GM12878 (cell line): ENCODE data around the gene ZCCHC2. TPM values are rescaled to one million over a fixed set of nuclear protein-coding genes. Genes with fewer than 3 reads are reported as not detected.
A peak's percentile ranks its signal among the peaks of the same experiment; 100 is the strongest.

Experiments used
- ATAC-seq: fragments of 200-7000 bp; cut with Tn5 transposase; 3 replicates; pipeline ENCODE4 v1.9.1; 2020; ENCODE audit warnings: mild to moderate bottlenecking, moderate library complexity
- BruUV-seq: library from RNA; stranded (reverse); fragments of 400-500 nt; replicated peaks from 2 replicates; lab custom pipeline; 2021; lab: Mats Ljungman, UMichigan
- CTCF ChIA-PET: fragments of 300-600 bp; sonication (Branson Sonifier 250); formaldehyde crosslinking; extraction: SDS; loops from one replicate; lab custom pipeline; 2021; ENCODE audit warnings: inconsistent platforms; lab: Yijun Ruan, JAX
- POLR2A ChIA-PET: fragments of 350-600 bp; formaldehyde crosslinking; extraction: SDS; loops from one replicate; lab custom pipeline; 2021; ENCODE audit warnings: inconsistent platforms; lab: Charles Lee
- RAD21 ChIA-PET: fragments of 300-600 bp; sonication (Branson Sonifier 250); formaldehyde crosslinking; loops from one replicate; lab custom pipeline; 2023; ENCODE audit warnings: antibody characterized with exemption; ENCODE audit not compliant: unreplicated experiment; lab: Charles Lee
- SMC1A ChIA-PET: fragments of 300-600 bp; sonication (Branson Sonifier 250); formaldehyde crosslinking; loops from one replicate; lab custom pipeline; 2023; ENCODE audit not compliant: unreplicated experiment, uncharacterized antibody; lab: Charles Lee
- DNase-seq: peaks from one replicate; pipeline ENCODE4 v3.0.0-alpha.2; 2011; ENCODE audit warnings: low read depth, low spot score
- FAIRE-seq: peaks from 3 replicates; lab custom pipeline; 2011; peaks lifted over from hg19 to GRCh38; lab: Jason Lieb, UNC
- H2AFZ ChIP-seq: 2 replicates; pipeline ENCODE4 v1.6.0; 2011; ENCODE audit warnings: low read depth, low read length, control low read depth; ENCODE audit not compliant: control insufficient read depth
- H3K27ac ChIP-seq: 2 replicates; pipeline ENCODE4 v1.5.1; 2011; ENCODE audit warnings: control low read depth; ENCODE audit not compliant: control insufficient read depth, insufficient read depth
- H3K27me3 ChIP-seq, 2 experiments: replicated peaks in 1 of 2; 2 replicates each; pipeline versions ENCODE4 v1.6.0 to v1.6.1; 2011; ENCODE audit warnings: low read length in 1 of 2; ENCODE audit not compliant: control insufficient read depth in 2 of 2, insufficient read depth in 2 of 2
- H3K36me3 ChIP-seq, 2 experiments: 2 replicates each; pipeline ENCODE4 v1.5.1; 2011; ENCODE audit warnings: low read length in 1 of 2; ENCODE audit not compliant: control insufficient read depth in 2 of 2, insufficient read depth in 2 of 2
- H3K4me1 ChIP-seq: 2 replicates; pipeline ENCODE4 v1.6.1; 2011; ENCODE audit warnings: mild to moderate bottlenecking, low read length, moderate library complexity, mixed read lengths; ENCODE audit not compliant: control insufficient read depth, insufficient read depth
- H3K4me2 ChIP-seq: 2 replicates; pipeline ENCODE4 v1.6.0; 2011; ENCODE audit warnings: control low read depth; ENCODE audit not compliant: control insufficient read depth, insufficient read depth
- H3K4me3 ChIP-seq: fragments of 200-600 bp; sonication (generic); 2 replicates; pipeline ENCODE4 v1.5.1; 2016
- H3K79me2 ChIP-seq: 2 replicates; pipeline ENCODE4 v1.6.0; 2011; ENCODE audit warnings: low read length; ENCODE audit not compliant: control insufficient read depth, insufficient read depth
- H3K9ac ChIP-seq: 2 replicates; pipeline ENCODE4 v1.8.0; 2011; ENCODE audit warnings: low read length, control low read depth, mixed read lengths; ENCODE audit not compliant: control insufficient read depth, insufficient read depth
- H3K9me3 ChIP-seq: replicated peaks from 3 replicates; pipeline ENCODE4 v1.5.1; 2011; ENCODE audit warnings: mild to moderate bottlenecking, low read length; ENCODE audit not compliant: control insufficient read depth, insufficient read depth
- H4K20me1 ChIP-seq: 2 replicates; pipeline ENCODE4 v1.6.0; 2011; ENCODE audit not compliant: control insufficient read depth, insufficient read depth
- ATF3 ChIP-seq: IDR thresholded peaks from 2 replicates; pipeline ENCODE4 v1.6.1; 2011; ENCODE audit warnings: low read depth, mild to moderate bottlenecking, low read length, moderate library complexity, borderline replicate concordance; ENCODE audit errors: extremely low read depth
- BRCA1 ChIP-seq: IDR thresholded peaks from 2 replicates; pipeline ENCODE4 v1.6.1; 2011; ENCODE audit warnings: low read depth, low read length, improper control_type of control experiment
- CBX3 ChIP-seq: fragments of 200-600 bp; sonication (generic); IDR thresholded peaks from 2 replicates; pipeline ENCODE4 v1.6.1; 2016; ENCODE audit warnings: low read depth, borderline replicate concordance
- CEBPB ChIP-seq, 2 experiments: fragments of 150-350 bp in 1 of 2; IDR thresholded peaks; 2 replicates each; pipeline ENCODE4 v1.6.1; 2012 to 2014; ENCODE audit warnings: low read depth in 2 of 2, low read length in 2 of 2, borderline replicate concordance in 1 of 2, inconsistent platforms in 1 of 2
- LARP7 ChIP-seq: fragments of 450-650 bp; IDR thresholded peaks from 2 replicates; pipeline ENCODE4 v1.6.1; 2017; ENCODE audit warnings: mild to moderate bottlenecking
- MEF2A ChIP-seq: IDR thresholded peaks from 2 replicates; pipeline ENCODE4 v1.6.1; 2011; ENCODE audit warnings: low read depth, mild to moderate bottlenecking, low read length, moderate library complexity; ENCODE audit not compliant: insufficient read depth
- MEF2B ChIP-seq: fragments of 450-650 bp; IDR thresholded peaks from 2 replicates; pipeline ENCODE4 v1.6.1; 2018; ENCODE audit warnings: mild to moderate bottlenecking, moderate library complexity; ENCODE audit not compliant: partially characterized antibody, poor library complexity, severe bottlenecking
- MTA2 ChIP-seq: fragments of 450-650 bp; IDR thresholded peaks from 2 replicates; pipeline ENCODE4 v1.6.1; 2016; ENCODE audit warnings: low read depth, mild to moderate bottlenecking, moderate library complexity
- MXI1 ChIP-seq: fragments of 150-350 bp; IDR thresholded peaks from 2 replicates; pipeline ENCODE4 v1.6.1; 2011; ENCODE audit warnings: low read depth, mild to moderate bottlenecking, inconsistent platforms, low read length, improper control_type of control experiment
- NFXL1 ChIP-seq: fragments of 450-650 bp; IDR thresholded peaks from 2 replicates; pipeline ENCODE4 v1.6.1; 2017; ENCODE audit warnings: antibody characterized with exemption, mild to moderate bottlenecking, borderline replicate concordance
- SMARCA5 ChIP-seq: fragments of 450-650 bp; IDR thresholded peaks from 2 replicates; pipeline ENCODE4 v1.6.1; 2017; ENCODE audit warnings: mild to moderate bottlenecking
- SREBF2 ChIP-seq: IDR thresholded peaks from 2 replicates; pipeline ENCODE4 v1.6.1; 2012; ENCODE audit warnings: mild to moderate bottlenecking, low read length
- TARDBP ChIP-seq: IDR thresholded peaks from 2 replicates; pipeline ENCODE4 v1.6.1; 2016; ENCODE audit warnings: borderline replicate concordance
- WGBS: methylation state at CpG from one replicate; pipeline ENCODE4 v1.1.6; 2016; ENCODE audit warnings: low lambda C conversion rate; ENCODE audit not compliant: insufficient replicate concordance, insufficient coverage; ENCODE audit errors: missing lambda C conversion rate; 5-methylcytosine and 5-hydroxymethylcytosine counted together
- in situ Hi-C: fragments of 300-500 bp; cut with MboI; formaldehyde crosslinking; loops from 9 replicates; pipeline ENCODE4 v1.14.3; 2018; ENCODE audit warnings: mixed read lengths
- intact Hi-C: fragments of 100-400 bp; cut with micrococcal nuclease; formaldehyde crosslinking; loops from one replicate; pipeline ENCODE4 v1.14.2; 2022; ENCODE audit not compliant: unreplicated experiment
- polyA plus RNA-seq, 11 experiments: library from polyadenylated mRNA; depleted of rRNA in 4 of 11; unstranded in 6 of 11; stranded (reverse) in 5 of 11; fragments of >200 nt; fragmentation: Nextera tagmentation in 4 of 11; fragmentation: Illumina TruSeq in 1 of 11; extraction: Ambion mirVana in 4 of 11; extraction: Trizol in 1 of 11; gene quantifications; 1 replicate in 1 of 11; 2 replicates in 10 of 11; pipeline versions ENCODE4 v1.2.1 to v1.2.3, GENCODE V29; 2011 to 2016; ENCODE audit warnings: inconsistent platforms in 2 of 11, missing spikeins in 2 of 11, low read depth in 1 of 11
- total RNA-seq, 4 experiments: library from RNA; depleted of rRNA in 3 of 4; stranded (reverse); fragments of >200 nt in 3 of 4; fragmentation: Illumina TruSeq in 1 of 4; extraction: Trizol in 1 of 4; gene quantifications; 2 replicates each; pipeline versions ENCODE4 v1.2.1 to v1.2.3, GENCODE V29; 2013 to 2021
- TF ChIP-seq, protein P1 (sequence below): fragments of 450-650 bp; IDR thresholded peaks from 2 replicates; pipeline ENCODE4 v1.6.1; 2017; ENCODE audit warnings: antibody characterized with exemption, mild to moderate bottlenecking, moderate library complexity
- TF ChIP-seq, protein P2 (sequence below): fragments of 450-650 bp; IDR thresholded peaks from 2 replicates; pipeline ENCODE4 v1.6.1; 2014; ENCODE audit warnings: mild to moderate bottlenecking
- TF ChIP-seq, protein P3 (sequence below): fragments of 150-350 bp; IDR thresholded peaks from 2 replicates; pipeline ENCODE4 v1.6.1; 2014; ENCODE audit warnings: mild to moderate bottlenecking, low read depth, low read length

ZCCHC2 gene
- total and polyA plus RNA-seq, 10 of the 15 experiments (the other 5 are each of a cell fraction or from before 2014, with no cell fraction given): 1.7 to 17.4 (median 8.6) TPM

- Histone ChIP-seq H4K20me1 (no peaks in the 10 kb centered on the region), H3K9ac (peak overlapping the region; percentile 79), H3K4me2 (peak overlapping the region; percentile 83), H3K36me3 (no peaks in the 10 kb centered on the region), H3K4me3 (peak overlapping the region; percentile 70), H3K4me1 (no peaks in the 10 kb centered on the region; the same call in 1 of the 2 replicates), H3K79me2 (peaks cover 75% of the 10 kb centered on the region), H3K9me3 (no peaks in the 10 kb centered on the region), H3K27ac (peak overlapping the region; percentile 66), H3K27me3 (no peaks in the 10 kb centered on the region), H2AFZ (peak overlapping the region; percentile 85)
- 2% methylated on average over 68 of the region's 74 CpGs for WGBS
- ATAC-seq (peak; percentile 43), FAIRE-seq (no peak), DNase-seq (peak; percentile 48)
- ChIA-PET CTCF (interaction anchor here (1.0 to 1.3 kb wide), 3 partner anchors 32 to 101 kb away, joined by 3 to 6 read pairs (median 3); no protein-coding TSS in a partner anchor), RAD21 (interaction anchor here (0.7 to 1.4 kb wide), 2 partner anchors 57 to 101 kb away, joined by 3 to 4 read pairs; no protein-coding TSS in a partner anchor), POLR2A (interaction anchor here (0.9 to 1.5 kb wide), 2 partner anchors 16 to 20 kb away, joined by 3 read pairs; no protein-coding TSS in a partner anchor), SMC1A (interaction anchor here (0.9 to 1.4 kb wide), 5 partner anchors 11 to 840 kb away, joined by 3 to 4 read pairs (median 3); no protein-coding TSS in a partner anchor)
- in situ Hi-C loops: no loop called here
- intact Hi-C loops: loop anchor here (10.0 kb wide), 2 partner anchors 188 to 898 kb away; partner anchors contain the start of genes PHLPP1 and VPS4B
- BruUV-seq: no TSS peak
- TF ChIP-seq LARP7: peak; percentile 98
- no peak for TF ChIP-seq CBX3
- TF ChIP-seq MEF2B: peak; percentile 61
- TF ChIP-seq, protein P1, sequence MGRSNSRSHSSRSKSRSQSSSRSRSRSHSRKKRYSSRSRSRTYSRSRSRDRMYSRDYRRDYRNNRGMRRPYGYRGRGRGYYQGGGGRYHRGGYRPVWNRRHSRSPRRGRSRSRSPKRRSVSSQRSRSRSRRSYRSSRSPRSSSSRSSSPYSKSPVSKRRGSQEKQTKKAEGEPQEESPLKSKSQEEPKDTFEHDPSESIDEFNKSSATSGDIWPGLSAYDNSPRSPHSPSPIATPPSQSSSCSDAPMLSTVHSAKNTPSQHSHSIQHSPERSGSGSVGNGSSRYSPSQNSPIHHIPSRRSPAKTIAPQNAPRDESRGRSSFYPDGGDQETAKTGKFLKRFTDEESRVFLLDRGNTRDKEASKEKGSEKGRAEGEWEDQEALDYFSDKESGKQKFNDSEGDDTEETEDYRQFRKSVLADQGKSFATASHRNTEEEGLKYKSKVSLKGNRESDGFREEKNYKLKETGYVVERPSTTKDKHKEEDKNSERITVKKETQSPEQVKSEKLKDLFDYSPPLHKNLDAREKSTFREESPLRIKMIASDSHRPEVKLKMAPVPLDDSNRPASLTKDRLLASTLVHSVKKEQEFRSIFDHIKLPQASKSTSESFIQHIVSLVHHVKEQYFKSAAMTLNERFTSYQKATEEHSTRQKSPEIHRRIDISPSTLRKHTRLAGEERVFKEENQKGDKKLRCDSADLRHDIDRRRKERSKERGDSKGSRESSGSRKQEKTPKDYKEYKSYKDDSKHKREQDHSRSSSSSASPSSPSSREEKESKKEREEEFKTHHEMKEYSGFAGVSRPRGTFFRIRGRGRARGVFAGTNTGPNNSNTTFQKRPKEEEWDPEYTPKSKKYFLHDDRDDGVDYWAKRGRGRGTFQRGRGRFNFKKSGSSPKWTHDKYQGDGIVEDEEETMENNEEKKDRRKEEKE: no peak
- TF ChIP-seq SMARCA5: peak; percentile 65
- TF ChIP-seq MTA2: peak; percentile 69
- TF ChIP-seq NFXL1: 0 out of 2 replicates have a peak, but pooled peaks have one; percentile 38
- TF ChIP-seq BRCA1: no peak
- TF ChIP-seq SREBF2: no peak
- TF ChIP-seq MEF2A: no peak
- TF ChIP-seq MXI1: peak; percentile 86
- TF ChIP-seq CEBPB (IDR thresholded peaks at IDR 0.05; ENCODE audit: borderline replicate concordance in 1 of 2, low read depth in 2 of 2, low read length in 2 of 2): no peak
- peak; percentile 54; the same call in 1 of the 2 replicates for TF ChIP-seq ATF3
- TF ChIP-seq TARDBP: no peak
- TF ChIP-seq, protein P2, sequence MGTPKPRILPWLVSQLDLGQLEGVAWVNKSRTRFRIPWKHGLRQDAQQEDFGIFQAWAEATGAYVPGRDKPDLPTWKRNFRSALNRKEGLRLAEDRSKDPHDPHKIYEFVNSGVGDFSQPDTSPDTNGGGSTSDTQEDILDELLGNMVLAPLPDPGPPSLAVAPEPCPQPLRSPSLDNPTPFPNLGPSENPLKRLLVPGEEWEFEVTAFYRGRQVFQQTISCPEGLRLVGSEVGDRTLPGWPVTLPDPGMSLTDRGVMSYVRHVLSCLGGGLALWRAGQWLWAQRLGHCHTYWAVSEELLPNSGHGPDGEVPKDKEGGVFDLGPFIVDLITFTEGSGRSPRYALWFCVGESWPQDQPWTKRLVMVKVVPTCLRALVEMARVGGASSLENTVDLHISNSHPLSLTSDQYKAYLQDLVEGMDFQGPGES: 0 out of 2 replicates have a peak, but pooled peaks have one; percentile 21
- TF ChIP-seq, protein P3, sequence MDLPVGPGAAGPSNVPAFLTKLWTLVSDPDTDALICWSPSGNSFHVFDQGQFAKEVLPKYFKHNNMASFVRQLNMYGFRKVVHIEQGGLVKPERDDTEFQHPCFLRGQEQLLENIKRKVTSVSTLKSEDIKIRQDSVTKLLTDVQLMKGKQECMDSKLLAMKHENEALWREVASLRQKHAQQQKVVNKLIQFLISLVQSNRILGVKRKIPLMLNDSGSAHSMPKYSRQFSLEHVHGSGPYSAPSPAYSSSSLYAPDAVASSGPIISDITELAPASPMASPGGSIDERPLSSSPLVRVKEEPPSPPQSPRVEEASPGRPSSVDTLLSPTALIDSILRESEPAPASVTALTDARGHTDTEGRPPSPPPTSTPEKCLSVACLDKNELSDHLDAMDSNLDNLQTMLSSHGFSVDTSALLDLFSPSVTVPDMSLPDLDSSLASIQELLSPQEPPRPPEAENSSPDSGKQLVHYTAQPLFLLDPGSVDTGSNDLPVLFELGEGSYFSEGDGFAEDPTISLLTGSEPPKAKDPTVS: no peak
These were observed 3.5 kb downstream of the ZCCHC2 start for GRCh38 chr18:62526098-62527025.
